ENCODE results near the gene GLRA3. TPM values are rescaled to one million over a fixed set of nuclear protein-coding genes. Genes with fewer than 3 reads are reported as not detected.
"Not testable (repeated sequence)": the region's sequence is repeated elsewhere in the genome, so short reads cannot be mapped to it uniquely, and the experiment has no call there.

Gene GLRA3
- total RNA-seq, 1 experiment from 2014 or later: not detected

- H3K9me3 ChIP-seq (replicated peaks); H3K27me3 ChIP-seq (replicated peaks); H3K4me3 ChIP-seq; H3K4me1 ChIP-seq (replicated peaks); DNase-seq (ENCODE audit: low read depth in 1 of 2, low spot score in 2 of 2); H3K36me3 ChIP-seq; H3K27ac ChIP-seq: not testable (repeated sequence)
Observed at GRCh38 chr4:174691876-174692275, 137.2 kb downstream of the GLRA3 start.

GRCh38 chr4:174690665-174691064, 138.4 kb downstream of the GLRA3 start:
- Histone ChIP-seq H3K36me3 (no peaks in the 10 kb centered on the region), H3K4me1 (replicated peaks) (no peaks in the 10 kb centered on the region), H3K4me3 (no peak overlapping the region), H3K9me3 (replicated peaks) (peaks cover 3% of the 10 kb centered on the region; the same call in 1 of the 2 replicates), H3K27me3 (replicated peaks) (no peaks in the 10 kb centered on the region), H3K27ac (no peak overlapping the region)
- DNase-seq (ENCODE audit: low read depth in 1 of 2, low spot score in 2 of 2): no peak

- H3K9me3 ChIP-seq (replicated peaks): peaks cover 3% of the 10 kb centered on the region; the same call in 1 of the 2 replicates
- DNase-seq (ENCODE audit: low read depth in 1 of 2, low spot score in 2 of 2): no peak
- H3K27me3 ChIP-seq (replicated peaks): no peaks in the 10 kb centered on the region
- H3K36me3 ChIP-seq: no peaks in the 10 kb centered on the region
- no peak overlapping the region for H3K4me3 ChIP-seq
- H3K27ac ChIP-seq: no peak overlapping the region
- H3K4me1 ChIP-seq (replicated peaks): no peaks in the 10 kb centered on the region
Observed at GRCh38 chr4:174689618-174690017, 139.4 kb downstream of the GLRA3 start.

GRCh38 chr4:174686826-174687225, 142.2 kb downstream of the GLRA3 start:
- DNase-seq (ENCODE audit: low read depth in 1 of 2, low spot score in 2 of 2): no peak
- Histone ChIP-seq H3K36me3 (no peaks in the 10 kb centered on the region), H3K4me1 (replicated peaks) (peaks cover 4% of the 10 kb centered on the region), H3K27ac (no peak overlapping the region), H3K27me3 (replicated peaks) (no peaks in the 10 kb centered on the region), H3K9me3 (replicated peaks) (peaks cover 3% of the 10 kb centered on the region; the same call in 1 of the 2 replicates), H3K4me3 (no peak overlapping the region)

GRCh38 chr4:174681723-174682300, 147.2 kb downstream of the GLRA3 start:
- peak overlapping the region; percentile 12; the same call in 1 of the 2 replicates for H3K27ac ChIP-seq

GRCh38 chr4:174674305-174674840, 154.7 kb downstream of the GLRA3 start:
- Histone ChIP-seq H3K9me3 (replicated peaks) (no peaks in the 10 kb centered on the region), H3K4me3 (no peak overlapping the region), H3K27ac (no peak overlapping the region), H3K4me1 (replicated peaks) (no peaks in the 10 kb centered on the region), H3K36me3 (no peaks in the 10 kb centered on the region), H3K27me3 (replicated peaks) (no peaks in the 10 kb centered on the region)
- DNase-seq (ENCODE audit: low read depth in 1 of 2, low spot score in 2 of 2): no peak

More at GRCh38 chr4:174681723-174682300, 147.2 kb downstream of the GLRA3 start:
- no peaks in the 10 kb centered on the region for H3K36me3 ChIP-seq
- no peak overlapping the region for H3K4me3 ChIP-seq
- peak in 1 of 2 experiments; percentile 34 for DNase-seq (ENCODE audit: low read depth in 1 of 2, low spot score in 2 of 2)
- peaks cover 12% of the 10 kb centered on the region for H3K4me1 ChIP-seq (replicated peaks)
- no peaks in the 10 kb centered on the region for H3K9me3 ChIP-seq (replicated peaks)
- no peaks in the 10 kb centered on the region for H3K27me3 ChIP-seq (replicated peaks)

- Histone ChIP-seq H3K4me1 (replicated peaks) (no peaks in the 10 kb centered on the region), H3K4me3 (no peak overlapping the region), H3K9me3 (replicated peaks) (no peaks in the 10 kb centered on the region), H3K36me3 (no peaks in the 10 kb centered on the region), H3K27ac (no peak overlapping the region), H3K27me3 (replicated peaks) (no peaks in the 10 kb centered on the region)
- no peak for DNase-seq (ENCODE audit: low read depth in 1 of 2, low spot score in 2 of 2)
Observed at GRCh38 chr4:174673865-174674264, 155.2 kb downstream of the GLRA3 start.

- Histone ChIP-seq H3K27ac (no peak overlapping the region), H3K4me3 (no peak overlapping the region), H3K27me3 (replicated peaks) (peaks cover 1% of the 10 kb centered on the region; the same call in 1 of the 2 replicates), H3K36me3 (no peaks in the 10 kb centered on the region), H3K4me1 (replicated peaks) (no peaks in the 10 kb centered on the region), H3K9me3 (replicated peaks) (no peaks in the 10 kb centered on the region)
- DNase-seq (ENCODE audit: low read depth in 1 of 2, low spot score in 2 of 2): no peak
Observed at GRCh38 chr4:174672276-174672675, 156.8 kb downstream of the GLRA3 start.

GRCh38 chr4:174669270-174669669, 159.8 kb downstream of the GLRA3 start:
- peak in 1 of 2 experiments; percentile 37 for DNase-seq (ENCODE audit: low read depth in 1 of 2, low spot score in 2 of 2)
- Histone ChIP-seq H3K4me1 (replicated peaks) (no peaks in the 10 kb centered on the region), H3K36me3 (no peaks in the 10 kb centered on the region), H3K27me3 (replicated peaks) (peaks cover 5% of the 10 kb centered on the region; the same call in 1 of the 2 replicates), H3K27ac (no peak overlapping the region), H3K9me3 (replicated peaks) (no peaks in the 10 kb centered on the region), H3K4me3 (no peak overlapping the region)

GRCh38 chr4:174665799-174666198, 163.2 kb downstream of the GLRA3 start:
- Histone ChIP-seq H3K4me1 (replicated peaks) (no peaks in the 10 kb centered on the region), H3K9me3 (replicated peaks) (no peaks in the 10 kb centered on the region), H3K36me3 (no peaks in the 10 kb centered on the region)

GRCh38 chr4:174663216-174663615, 165.8 kb downstream of the GLRA3 start:
- Histone ChIP-seq H3K4me1 (replicated peaks) (no peaks in the 10 kb centered on the region), H3K27me3 (replicated peaks) (peaks cover 5% of the 10 kb centered on the region; the same call in 1 of the 2 replicates), H3K36me3 (no peaks in the 10 kb centered on the region), H3K9me3 (replicated peaks) (no peaks in the 10 kb centered on the region), H3K27ac (no peak overlapping the region), H3K4me3 (no peak overlapping the region)
- DNase-seq (ENCODE audit: low read depth in 1 of 2, low spot score in 2 of 2): no peak

More at GRCh38 chr4:174665799-174666198, 163.2 kb downstream of the GLRA3 start:
- Histone ChIP-seq H3K4me3 (no peak overlapping the region), H3K27me3 (replicated peaks) (peaks cover 5% of the 10 kb centered on the region; the same call in 1 of the 2 replicates), H3K27ac (no peak overlapping the region)
- no peak for DNase-seq (ENCODE audit: low read depth in 1 of 2, low spot score in 2 of 2)

GRCh38 chr4:174658246-174658645, 170.8 kb downstream of the GLRA3 start:
- H3K27me3 ChIP-seq (replicated peaks): peaks cover 8% of the 10 kb centered on the region; the same call in 1 of the 2 replicates
- no peak overlapping the region for H3K27ac ChIP-seq

GRCh38 chr4:174657472-174657871, 171.6 kb downstream of the GLRA3 start:
- no peak for DNase-seq (ENCODE audit: low read depth in 1 of 2, low spot score in 2 of 2)
- no peak overlapping the region for H3K27ac ChIP-seq

More at GRCh38 chr4:174658246-174658645, 170.8 kb downstream of the GLRA3 start:
- H3K9me3 ChIP-seq (replicated peaks): no peaks in the 10 kb centered on the region
- no peaks in the 10 kb centered on the region for H3K4me1 ChIP-seq (replicated peaks)
- DNase-seq (ENCODE audit: low read depth in 1 of 2, low spot score in 2 of 2): no peak
- no peak overlapping the region for H3K4me3 ChIP-seq
- no peaks in the 10 kb centered on the region for H3K36me3 ChIP-seq

GRCh38 chr4:174654634-174655033, 174.4 kb downstream of the GLRA3 start:
- Histone ChIP-seq H3K27ac (no peak overlapping the region), H3K9me3 (replicated peaks) (no peaks in the 10 kb centered on the region), H3K4me3 (no peak overlapping the region), H3K4me1 (replicated peaks) (no peaks in the 10 kb centered on the region), H3K36me3 (no peaks in the 10 kb centered on the region), H3K27me3 (replicated peaks) (peaks cover 10% of the 10 kb centered on the region; the same call in 1 of the 2 replicates)
- no peak for DNase-seq (ENCODE audit: low read depth in 1 of 2, low spot score in 2 of 2)

More at GRCh38 chr4:174657472-174657871, 171.6 kb downstream of the GLRA3 start:
- no peaks in the 10 kb centered on the region for H3K4me1 ChIP-seq (replicated peaks)
- H3K9me3 ChIP-seq (replicated peaks): no peaks in the 10 kb centered on the region
- peaks cover 8% of the 10 kb centered on the region; the same call in 1 of the 2 replicates for H3K27me3 ChIP-seq (replicated peaks)
- no peak overlapping the region for H3K4me3 ChIP-seq
- H3K36me3 ChIP-seq: no peaks in the 10 kb centered on the region
